Measurements from ENCODE around the gene KIF1B. TPM values are rescaled to one million over a fixed set of nuclear protein-coding genes. Genes with fewer than 3 reads are reported as not detected.
A peak's percentile ranks its signal among the peaks of the same experiment; 100 is the strongest.

KIF1B gene
- total and polyA plus RNA-seq, 4 donors = 8.4 to 40.9 (median 8.9) TPM

DNA sequence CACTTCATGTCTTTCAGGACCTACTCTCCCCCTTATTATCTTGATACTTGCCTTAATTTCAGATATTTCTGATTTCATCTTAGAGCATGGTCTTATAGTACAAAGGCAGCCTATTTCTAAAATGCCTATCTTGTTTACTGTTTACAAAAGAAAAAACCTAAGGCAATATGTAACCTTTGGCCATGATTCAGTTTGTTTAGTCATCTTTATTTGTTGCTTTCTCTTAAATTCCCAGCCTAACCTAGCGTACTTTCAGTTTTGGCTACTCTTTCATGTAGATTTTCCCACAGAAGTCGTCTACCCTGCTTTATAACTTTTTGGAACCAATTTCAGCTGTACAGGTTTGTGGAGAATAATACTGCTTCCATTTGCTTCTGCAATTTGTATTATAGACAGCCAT, 81.8 kb downstream of the KIF1B start:
- H3K4me1 ChIP-seq (ENCODE audit: control insufficient read depth in 4 of 4, insufficient read depth in 4 of 4, low read length in 3 of 4) = peaks cover 3 to 15% (median 8%) of the 10 kb centered on the region in 4 donors
- peak overlapping the region; percentile 69 to 73 for H3K9ac ChIP-seq (ENCODE audit: low read depth in 1 of 2, low read length in 2 of 2)
- no peak overlapping the region for H3K4me3 ChIP-seq (ENCODE audit: low read depth in 1 of 3, low read length in 3 of 3)
- no peaks in the 10 kb centered on the region for H3K9me3 ChIP-seq (ENCODE audit: control insufficient read depth in 4 of 4, low read length in 3 of 4)
- DNase-seq (ENCODE audit: low spot score) = no peak
- peak; percentile 60 to 66 for TF ChIP-seq HNF4A (conservative IDR thresholded peaks at IDR 0.05)
- TF ChIP-seq FOXA1 (IDR thresholded peaks at IDR 0.05) = peak; percentile 30
- TF ChIP-seq FOXA2 (IDR thresholded peaks at IDR 0.05) = peak; percentile 64
- peak; percentile 47 for TF ChIP-seq SP1 (IDR thresholded peaks at IDR 0.05)
- TF ChIP-seq TAF1 (conservative IDR thresholded peaks at IDR 0.05) = no peak
- TF ChIP-seq EGR1 (IDR thresholded peaks at IDR 0.05; ENCODE audit: low read depth in 2 of 2) = no peak
- TF ChIP-seq HNF4G (IDR thresholded peaks at IDR 0.05) = no peak
- TF ChIP-seq, protein P1, sequence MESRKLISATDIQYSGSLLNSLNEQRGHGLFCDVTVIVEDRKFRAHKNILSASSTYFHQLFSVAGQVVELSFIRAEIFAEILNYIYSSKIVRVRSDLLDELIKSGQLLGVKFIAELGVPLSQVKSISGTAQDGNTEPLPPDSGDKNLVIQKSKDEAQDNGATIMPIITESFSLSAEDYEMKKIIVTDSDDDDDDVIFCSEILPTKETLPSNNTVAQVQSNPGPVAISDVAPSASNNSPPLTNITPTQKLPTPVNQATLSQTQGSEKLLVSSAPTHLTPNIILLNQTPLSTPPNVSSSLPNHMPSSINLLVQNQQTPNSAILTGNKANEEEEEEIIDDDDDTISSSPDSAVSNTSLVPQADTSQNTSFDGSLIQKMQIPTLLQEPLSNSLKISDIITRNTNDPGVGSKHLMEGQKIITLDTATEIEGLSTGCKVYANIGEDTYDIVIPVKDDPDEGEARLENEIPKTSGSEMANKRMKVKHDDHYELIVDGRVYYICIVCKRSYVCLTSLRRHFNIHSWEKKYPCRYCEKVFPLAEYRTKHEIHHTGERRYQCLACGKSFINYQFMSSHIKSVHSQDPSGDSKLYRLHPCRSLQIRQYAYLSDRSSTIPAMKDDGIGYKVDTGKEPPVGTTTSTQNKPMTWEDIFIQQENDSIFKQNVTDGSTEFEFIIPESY (IDR thresholded peaks at IDR 0.05) = no peak
- TF ChIP-seq RAD21 (IDR thresholded peaks at IDR 0.05) = peak in 1 of 2 donors; percentile 32
- peak; percentile 41 to 54 for TF ChIP-seq JUND (IDR thresholded peaks at IDR 0.05)
- TF ChIP-seq GABPA (IDR thresholded peaks at IDR 0.05 in 1 of 2, conservative IDR thresholded peaks at IDR 0.05 in 1 of 2) = no peak
- TF ChIP-seq, protein P2, sequence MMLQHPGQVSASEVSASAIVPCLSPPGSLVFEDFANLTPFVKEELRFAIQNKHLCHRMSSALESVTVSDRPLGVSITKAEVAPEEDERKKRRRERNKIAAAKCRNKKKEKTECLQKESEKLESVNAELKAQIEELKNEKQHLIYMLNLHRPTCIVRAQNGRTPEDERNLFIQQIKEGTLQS (IDR thresholded peaks at IDR 0.05) = peak; percentile 19
- TF ChIP-seq, protein P3, sequence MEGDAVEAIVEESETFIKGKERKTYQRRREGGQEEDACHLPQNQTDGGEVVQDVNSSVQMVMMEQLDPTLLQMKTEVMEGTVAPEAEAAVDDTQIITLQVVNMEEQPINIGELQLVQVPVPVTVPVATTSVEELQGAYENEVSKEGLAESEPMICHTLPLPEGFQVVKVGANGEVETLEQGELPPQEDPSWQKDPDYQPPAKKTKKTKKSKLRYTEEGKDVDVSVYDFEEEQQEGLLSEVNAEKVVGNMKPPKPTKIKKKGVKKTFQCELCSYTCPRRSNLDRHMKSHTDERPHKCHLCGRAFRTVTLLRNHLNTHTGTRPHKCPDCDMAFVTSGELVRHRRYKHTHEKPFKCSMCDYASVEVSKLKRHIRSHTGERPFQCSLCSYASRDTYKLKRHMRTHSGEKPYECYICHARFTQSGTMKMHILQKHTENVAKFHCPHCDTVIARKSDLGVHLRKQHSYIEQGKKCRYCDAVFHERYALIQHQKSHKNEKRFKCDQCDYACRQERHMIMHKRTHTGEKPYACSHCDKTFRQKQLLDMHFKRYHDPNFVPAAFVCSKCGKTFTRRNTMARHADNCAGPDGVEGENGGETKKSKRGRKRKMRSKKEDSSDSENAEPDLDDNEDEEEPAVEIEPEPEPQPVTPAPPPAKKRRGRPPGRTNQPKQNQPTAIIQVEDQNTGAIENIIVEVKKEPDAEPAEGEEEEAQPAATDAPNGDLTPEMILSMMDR (IDR thresholded peaks at IDR 0.05; ENCODE audit: low read depth, low read length, missing input control) = no peak
- TF ChIP-seq RXRA (IDR thresholded peaks at IDR 0.05) = peak; percentile 23 to 65
- TF ChIP-seq, protein P4, sequence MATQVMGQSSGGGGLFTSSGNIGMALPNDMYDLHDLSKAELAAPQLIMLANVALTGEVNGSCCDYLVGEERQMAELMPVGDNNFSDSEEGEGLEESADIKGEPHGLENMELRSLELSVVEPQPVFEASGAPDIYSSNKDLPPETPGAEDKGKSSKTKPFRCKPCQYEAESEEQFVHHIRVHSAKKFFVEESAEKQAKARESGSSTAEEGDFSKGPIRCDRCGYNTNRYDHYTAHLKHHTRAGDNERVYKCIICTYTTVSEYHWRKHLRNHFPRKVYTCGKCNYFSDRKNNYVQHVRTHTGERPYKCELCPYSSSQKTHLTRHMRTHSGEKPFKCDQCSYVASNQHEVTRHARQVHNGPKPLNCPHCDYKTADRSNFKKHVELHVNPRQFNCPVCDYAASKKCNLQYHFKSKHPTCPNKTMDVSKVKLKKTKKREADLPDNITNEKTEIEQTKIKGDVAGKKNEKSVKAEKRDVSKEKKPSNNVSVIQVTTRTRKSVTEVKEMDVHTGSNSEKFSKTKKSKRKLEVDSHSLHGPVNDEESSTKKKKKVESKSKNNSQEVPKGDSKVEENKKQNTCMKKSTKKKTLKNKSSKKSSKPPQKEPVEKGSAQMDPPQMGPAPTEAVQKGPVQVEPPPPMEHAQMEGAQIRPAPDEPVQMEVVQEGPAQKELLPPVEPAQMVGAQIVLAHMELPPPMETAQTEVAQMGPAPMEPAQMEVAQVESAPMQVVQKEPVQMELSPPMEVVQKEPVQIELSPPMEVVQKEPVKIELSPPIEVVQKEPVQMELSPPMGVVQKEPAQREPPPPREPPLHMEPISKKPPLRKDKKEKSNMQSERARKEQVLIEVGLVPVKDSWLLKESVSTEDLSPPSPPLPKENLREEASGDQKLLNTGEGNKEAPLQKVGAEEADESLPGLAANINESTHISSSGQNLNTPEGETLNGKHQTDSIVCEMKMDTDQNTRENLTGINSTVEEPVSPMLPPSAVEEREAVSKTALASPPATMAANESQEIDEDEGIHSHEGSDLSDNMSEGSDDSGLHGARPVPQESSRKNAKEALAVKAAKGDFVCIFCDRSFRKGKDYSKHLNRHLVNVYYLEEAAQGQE (IDR thresholded peaks at IDR 0.05) = no peak
- TF ChIP-seq YY1 (IDR thresholded peaks at IDR 0.05) = peak; percentile 44
- no peak for TF ChIP-seq NR2F2 (IDR thresholded peaks at IDR 0.05)
- peak overlapping the region; percentile 77 to 92 for H3K27ac ChIP-seq (ENCODE audit: low read depth in 1 of 2, low read length in 2 of 2)
- WGBS = 28% methylated on average over 2 of the region's 2 CpGs
- H3K27me3 ChIP-seq (ENCODE audit: control insufficient read depth in 4 of 4, insufficient read depth in 4 of 4, low read length in 3 of 4) = no peaks in the 10 kb centered on the region
- peaks cover 4 to 21% (median 19%) of the 10 kb centered on the region in 4 donors for H3K36me3 ChIP-seq (ENCODE audit: control insufficient read depth in 4 of 4, insufficient read depth in 3 of 4, low read depth in 1 of 4, low read length in 3 of 4)

Measured in liver (tissue), 9 donors.